Gastroesophageal sphincter (tissue), 4 donors: Measurements from ENCODE around the gene CCDC159. TPM values are rescaled to one million over a fixed set of nuclear protein-coding genes. Genes with fewer than 3 reads are reported as not detected.
"Not testable (repeated sequence)": the region's sequence is repeated elsewhere in the genome, so short reads cannot be mapped to it uniquely, and the experiment has no call there.

Experiments
- ATAC-seq: fragments of 150-250 bp; one replicate; pipeline ENCODE4 v1.9.1; 2016; ENCODE audit warnings: mild to moderate bottlenecking, moderate library complexity
- H3K27ac ChIP-seq, 4 donors: fragments of 200-600 bp; sonication (generic) in 3 of 4; 1 replicate in 3 of 4; 2 replicates in 1 of 4; pipeline ENCODE4 v1.5.1; 2016 to 2019
- H3K27me3 ChIP-seq: fragments of 200-600 bp; sonication (generic); one replicate; pipeline ENCODE4 v1.5.1; 2019
- H3K36me3 ChIP-seq, 2 donors: fragments of 200-600 bp; sonication (generic); one replicate each; pipeline ENCODE4 v1.5.1; 2019; ENCODE audit warnings: control low read depth in 1 of 2
- H3K4me1 ChIP-seq, 3 donors: fragments of 200-600 bp; sonication (generic); 1 replicate in 2 of 3; 2 replicates in 1 of 3; pipeline ENCODE4 v1.5.1; 2016 to 2019; ENCODE audit warnings: control low read depth in 2 of 3
- H3K4me3 ChIP-seq, 2 donors: fragments of 200-600 bp; sonication (generic); one replicate each; pipeline ENCODE4 v1.5.1; 2019; ENCODE audit warnings: mild to moderate bottlenecking in 1 of 2, moderate library complexity in 1 of 2
- H3K9me3 ChIP-seq, 3 donors: fragments of 200-600 bp; sonication (generic); one replicate each; pipeline ENCODE4 v1.5.1; 2017 to 2019; ENCODE audit warnings: control low read depth in 2 of 3
- CTCF ChIP-seq, 4 experiments: fragments of 200-600 bp in 2 of 4; fragments of 450-650 bp in 2 of 4; sonication (generic) in 1 of 4; IDR thresholded peaks; one replicate each; pipeline ENCODE4 v1.5.1; 2017 to 2019; ENCODE audit warnings: antibody characterized with exemption in 4 of 4, mild to moderate bottlenecking in 2 of 4, moderate library complexity in 2 of 4
- EP300 ChIP-seq: sonication (generic); formaldehyde crosslinking; IDR thresholded peaks from one replicate; pipeline ENCODE4 v1.6.1; 2017; ENCODE audit warnings: antibody characterized with exemption, mild to moderate bottlenecking
- POLR2A ChIP-seq, 2 donors: fragments of 450-650 bp; IDR thresholded peaks; one replicate each; pipeline ENCODE4 v1.6.1; 2017; ENCODE audit warnings: antibody characterized with exemption in 2 of 2, mild to moderate bottlenecking in 2 of 2, moderate library complexity in 1 of 2
- POLR2AphosphoS5 ChIP-seq: sonication (generic); formaldehyde crosslinking; IDR thresholded peaks from one replicate; pipeline ENCODE4 v1.6.1; 2017; ENCODE audit warnings: antibody characterized with exemption
- WGBS, 2 donors: methylation state at CpG; one replicate each; pipeline ENCODE4 v1.1.5; 2018; ENCODE audit warnings: low coverage in 1 of 2; 5-methylcytosine and 5-hydroxymethylcytosine counted together
- total RNA-seq, 4 donors: library from RNA; depleted of rRNA; stranded (reverse); fragments of >200 nt; gene quantifications; one replicate each; pipeline ENCODE4 v1.1.0, GENCODE V29; 2016

CCDC159 gene
- total RNA-seq, 4 donors from 2014 or later = 6.6 to 30.0 (median 19.0) TPM

- H3K4me3 ChIP-seq = no peak overlapping the region
- H3K36me3 ChIP-seq = peaks cover 0 to 19% of the 10 kb centered on the region in 2 donors
- H3K27me3 ChIP-seq = no peaks in the 10 kb centered on the region
- peak overlapping the region in 3 of 4 donors; percentile 83 to 96 (median 92) for H3K27ac ChIP-seq
- H3K9me3 ChIP-seq = peaks cover 0 to 8% (median 0%) of the 10 kb centered on the region in 3 donors
- peaks cover 0 to 44% (median 21%) of the 10 kb centered on the region in 3 donors for H3K4me1 ChIP-seq
- ATAC-seq = no peak
- TF ChIP-seq CTCF (IDR thresholded peaks at IDR 0.05) (no peak), EP300 (no peak), POLR2AphosphoS5 (no peak), POLR2A (IDR thresholded peaks at IDR 0.05) (no peak)
- 33 to 100% methylated on average over 1 of the region's 7 CpGs for WGBS, 2 donors
Observed at GRCh38 chr19:11347546-11348039, 1.3 kb downstream of the CCDC159 start.

GRCh38 chr19:11349171-11349570 lies 2.9 kb downstream of the CCDC159 start:
- H3K27ac ChIP-seq = no peak overlapping the region
- WGBS, 2 donors = 60% methylated on average over 1 of the region's 4 CpGs; no CpG with 5 or more reads in 1 of the 2 donors
- peaks cover 0 to 8% (median 0%) of the 10 kb centered on the region in 3 donors for H3K9me3 ChIP-seq
- TF ChIP-seq CTCF (IDR thresholded peaks at IDR 0.05) = no peak
- no peak for TF ChIP-seq EP300
- no peak for TF ChIP-seq POLR2A (IDR thresholded peaks at IDR 0.05)
- TF ChIP-seq POLR2AphosphoS5 = no peak
- H3K27me3 ChIP-seq = no peaks in the 10 kb centered on the region
- peaks cover 0 to 9% of the 10 kb centered on the region in 2 donors for H3K36me3 ChIP-seq
- H3K4me1 ChIP-seq = peaks cover 0 to 28% (median 17%) of the 10 kb centered on the region in 3 donors
- ATAC-seq = no peak
- no peak overlapping the region for H3K4me3 ChIP-seq

GRCh38 chr19:11354102-11354501 lies 7.8 kb downstream of the CCDC159 start:
- H3K4me3 ChIP-seq, H3K9me3 ChIP-seq, H3K27me3 ChIP-seq, ATAC-seq, H3K27ac ChIP-seq: not testable (repeated sequence)
- H3K36me3 ChIP-seq = peaks cover 0 to 27% of the 10 kb centered on the region in 2 donors
- WGBS, 2 donors = 100% methylated on average over 4 of the region's 4 CpGs; no CpG with 5 or more reads in 1 of the 2 donors
- peaks cover 0 to 31% (median 10%) of the 10 kb centered on the region in 3 donors for H3K4me1 ChIP-seq

- WGBS, 2 donors = 0 to 5% methylated on average over 2 to 7 of the region's 62 CpGs
- peak within 1 kb of the TSS; percentile 61 to 86 (median 82) for H3K27ac ChIP-seq
Observed at GRCh38 chr19:11355160-11356073, 9.1 kb downstream of the CCDC159 start, which contains the start of gene PLPPR2. PLPPR2 (plus strand) TSS chr19:11355432; CDS start chr19:11357674, 2,242 bp downstream.

More at GRCh38 chr19:11355160-11356073, 9.1 kb downstream of the CCDC159 start, which contains the start of gene PLPPR2:
- Histone ChIP-seq H3K4me1 (peaks cover 0 to 31% (median 10%) of the 10 kb centered on the region in 3 donors), H3K27me3 (no peaks in the 10 kb centered on the region), H3K9me3 (no peaks in the 10 kb centered on the region), H3K4me3 (peak within 1 kb of the TSS; percentile 76 to 92), H3K36me3 (peaks cover 0 to 32% of the 10 kb centered on the region in 2 donors)
- TF ChIP-seq POLR2AphosphoS5 (peak; percentile 53), CTCF (IDR thresholded peaks at IDR 0.05) (peak in 1 of 4 experiments; percentile 16), EP300 (no peak), POLR2A (IDR thresholded peaks at IDR 0.05) (peak; percentile 69 to 72)
- ATAC-seq = peak; percentile 97
